HG03196 (cell line): ENCODE results near the gene NXF1.
"Not testable (repeated sequence)": the region's sequence is repeated elsewhere in the genome, so short reads cannot be mapped to it uniquely, and the experiment has no call there.

Experiments
- ATAC-seq: cut with Tn5 transposase; IDR thresholded peaks from one replicate; pipeline ENCODE4 v1.9.1; 2021; ENCODE audit not compliant: unreplicated experiment

The NXF1 gene

DNA sequence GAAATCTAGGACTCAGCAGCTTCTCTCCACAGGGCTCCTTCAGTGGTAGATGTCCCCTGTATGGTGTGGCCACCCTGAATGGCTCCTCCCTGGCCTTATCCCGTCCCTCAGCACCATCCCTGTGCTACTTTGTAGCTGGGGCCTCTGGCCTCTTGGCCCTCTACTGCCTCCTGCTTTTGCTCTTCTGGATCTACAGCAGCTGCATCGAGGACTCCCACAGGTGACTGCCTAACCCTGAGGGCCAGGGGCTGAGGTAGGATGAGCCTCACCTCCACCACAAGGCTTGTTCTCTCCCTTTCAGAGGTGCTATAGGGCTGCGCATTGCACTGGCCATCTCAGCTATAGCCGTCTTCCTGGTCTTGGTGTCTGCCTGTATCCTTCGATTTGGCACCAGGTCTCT is 16.2 kb downstream of the NXF1 start:
- ATAC-seq = no peak

- ATAC-seq = peak; percentile 66
These were observed 18.1 kb downstream of the NXF1 start, which contains the start of gene TMEM179B for GRCh38 chr11:62787005-62787759. TMEM179B (plus strand) TSS chr11:62787402; CDS start chr11:62787432, 30 bp downstream.

DNA sequence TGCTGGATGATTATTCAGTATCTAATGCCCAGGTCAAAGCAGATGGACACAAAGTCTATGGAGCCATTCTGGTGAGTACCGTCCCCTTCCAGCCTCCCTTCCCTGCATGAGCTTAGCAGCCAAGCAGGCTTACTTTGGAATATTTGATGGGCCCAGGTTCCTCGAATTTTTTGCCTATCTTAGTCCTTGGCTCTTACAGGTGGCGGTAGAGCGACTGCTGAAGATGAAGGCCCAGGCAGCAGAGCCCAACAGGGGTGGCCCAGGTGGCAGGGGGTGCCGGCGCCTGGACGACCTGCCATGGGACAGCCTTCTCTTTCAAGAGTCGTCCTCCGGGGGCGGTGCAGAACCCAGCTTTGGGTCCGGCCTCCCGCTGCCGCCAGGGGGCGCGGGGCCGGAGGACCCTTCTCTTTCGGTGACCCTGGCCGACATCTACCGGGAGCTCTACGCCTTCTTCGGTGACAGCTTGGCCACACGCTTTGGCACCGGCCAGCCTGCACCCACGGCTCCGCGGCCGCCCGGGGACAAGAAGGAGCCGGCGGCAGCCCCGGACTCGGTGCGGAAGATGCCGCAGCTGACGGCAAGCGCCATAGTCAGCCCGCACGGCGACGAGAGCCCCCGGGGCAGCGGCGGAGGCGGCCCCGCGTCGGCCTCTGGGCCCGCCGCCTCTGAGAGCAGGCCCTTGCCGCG is 18.8 kb downstream of the NXF1 start:
- ATAC-seq = peak; percentile 55

- ATAC-seq = no peak
These were observed 22.5 kb downstream of the NXF1 start for GRCh38 chr11:62782753-62783152.

DNA sequence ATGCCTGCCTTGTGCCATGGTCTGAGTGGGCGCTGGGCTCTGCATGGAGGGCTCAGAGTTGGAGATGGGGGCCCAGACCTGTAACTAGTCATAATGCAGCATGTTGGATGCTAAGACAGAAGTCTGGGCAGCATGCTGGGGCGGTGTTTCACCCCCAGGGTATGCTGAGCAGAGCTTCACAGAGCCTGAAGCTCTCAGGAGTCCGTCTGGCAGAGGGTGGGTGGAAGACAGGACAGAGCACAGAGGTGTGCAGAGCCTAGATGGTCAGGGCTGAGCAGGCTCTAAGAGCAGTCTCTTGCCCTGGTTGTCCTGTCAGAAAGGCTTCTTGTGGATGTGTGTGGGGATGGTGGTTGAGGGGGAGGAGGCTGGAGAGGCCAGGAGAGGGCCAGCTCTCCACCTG is 26.8 kb downstream of the NXF1 start:
- ATAC-seq = no peak

- no peak for ATAC-seq
These were observed 27.9 kb downstream of the NXF1 start for GRCh38 chr11:62777389-62777788.

DNA sequence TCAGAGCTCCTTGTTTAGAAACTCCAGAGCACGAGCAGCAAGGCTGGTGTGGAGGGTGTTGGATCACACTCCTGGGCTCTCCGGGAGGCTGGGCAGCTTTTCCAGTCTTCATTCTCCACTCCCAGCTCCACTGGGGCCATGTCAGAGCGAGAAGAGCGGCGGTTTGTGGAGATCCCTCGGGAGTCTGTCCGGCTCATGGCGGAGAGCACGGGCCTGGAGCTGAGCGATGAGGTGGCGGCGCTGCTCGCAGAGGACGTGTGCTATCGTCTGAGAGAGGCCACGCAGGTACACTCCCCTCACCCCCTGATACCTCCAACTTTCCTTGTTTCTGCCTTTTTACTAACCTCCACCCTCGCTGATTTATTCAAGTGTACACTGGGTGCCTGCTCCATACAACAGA is 29.6 kb downstream of the NXF1 start:
- no peak for ATAC-seq

DNA sequence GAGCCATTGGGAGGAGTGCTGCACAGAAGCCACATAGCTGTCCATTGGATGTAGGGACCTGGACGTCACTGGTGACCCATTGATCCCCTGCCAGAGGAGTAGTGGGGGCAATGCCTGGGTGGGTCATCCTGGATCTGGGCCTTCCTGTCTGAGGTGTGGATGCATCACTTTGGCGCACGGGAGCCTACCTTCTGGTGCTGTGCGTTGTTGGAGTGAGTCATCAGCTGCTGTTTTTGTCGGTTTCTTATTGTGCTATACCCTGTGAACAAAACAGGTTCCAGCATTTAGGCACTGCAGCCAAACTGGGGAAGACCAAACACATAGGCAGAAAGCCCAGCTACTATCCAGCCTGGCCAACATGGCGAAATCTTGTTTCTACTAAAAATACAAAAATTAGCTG is 30.8 kb downstream of the NXF1 start:
- ATAC-seq = no peak

DNA sequence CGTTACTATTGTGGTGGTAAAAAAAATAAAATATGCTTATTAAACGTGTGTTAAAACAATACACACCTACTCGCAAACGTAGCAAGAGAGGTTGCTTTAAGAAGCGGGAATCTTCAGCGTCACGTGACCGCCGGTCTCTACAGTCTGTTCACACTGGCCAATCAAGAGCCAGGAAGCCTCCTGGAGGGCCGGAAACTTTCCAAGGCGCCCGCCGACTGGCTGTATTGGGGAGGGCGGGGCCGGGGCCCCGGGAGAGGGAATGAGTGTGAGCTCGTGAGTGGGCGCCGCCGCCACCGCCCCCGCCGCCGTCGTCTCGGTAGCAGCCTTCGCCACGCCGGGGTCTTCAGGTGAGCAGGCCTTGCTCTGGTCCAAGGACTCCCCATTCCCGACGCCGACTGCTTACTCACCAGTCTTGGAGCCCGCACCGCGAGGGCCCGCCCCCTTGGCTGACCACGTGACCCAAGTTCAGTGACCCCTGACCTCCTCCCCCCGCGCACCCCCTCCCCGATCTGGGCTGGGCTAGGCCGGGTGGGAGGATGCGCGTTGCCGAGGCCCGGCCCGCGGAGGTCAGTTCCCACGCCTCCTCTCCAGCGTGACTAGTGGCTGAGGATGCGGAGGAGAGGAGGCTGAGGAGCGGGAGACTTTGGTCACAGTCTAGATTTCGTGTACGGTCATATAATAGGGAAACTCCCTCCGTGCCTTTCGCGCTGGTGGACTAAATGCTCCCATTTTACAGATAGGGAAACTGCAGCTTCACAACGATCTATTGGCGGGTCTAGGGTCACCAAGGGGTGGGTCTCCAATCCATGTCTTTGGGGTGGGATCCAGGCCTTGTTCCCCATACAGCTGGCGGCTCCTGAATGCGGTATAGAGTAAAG is 33.9 kb downstream of the NXF1 start, which contains the start of gene TAF6L:
Gene TAF6L, plus strand, starts transcription at position 253 of the 878 bp plus-strand sequence. CDS start 4,388 bp downstream, outside the sequence.
- peak; percentile 70 for ATAC-seq

GRCh38 chr11:62770778-62771143 is 34.5 kb downstream of the NXF1 start:
- peak; percentile 6 for ATAC-seq

GRCh38 chr11:62760867-62761227 is 44.4 kb downstream of the NXF1 start:
- ATAC-seq = not testable (repeated sequence)

DNA sequence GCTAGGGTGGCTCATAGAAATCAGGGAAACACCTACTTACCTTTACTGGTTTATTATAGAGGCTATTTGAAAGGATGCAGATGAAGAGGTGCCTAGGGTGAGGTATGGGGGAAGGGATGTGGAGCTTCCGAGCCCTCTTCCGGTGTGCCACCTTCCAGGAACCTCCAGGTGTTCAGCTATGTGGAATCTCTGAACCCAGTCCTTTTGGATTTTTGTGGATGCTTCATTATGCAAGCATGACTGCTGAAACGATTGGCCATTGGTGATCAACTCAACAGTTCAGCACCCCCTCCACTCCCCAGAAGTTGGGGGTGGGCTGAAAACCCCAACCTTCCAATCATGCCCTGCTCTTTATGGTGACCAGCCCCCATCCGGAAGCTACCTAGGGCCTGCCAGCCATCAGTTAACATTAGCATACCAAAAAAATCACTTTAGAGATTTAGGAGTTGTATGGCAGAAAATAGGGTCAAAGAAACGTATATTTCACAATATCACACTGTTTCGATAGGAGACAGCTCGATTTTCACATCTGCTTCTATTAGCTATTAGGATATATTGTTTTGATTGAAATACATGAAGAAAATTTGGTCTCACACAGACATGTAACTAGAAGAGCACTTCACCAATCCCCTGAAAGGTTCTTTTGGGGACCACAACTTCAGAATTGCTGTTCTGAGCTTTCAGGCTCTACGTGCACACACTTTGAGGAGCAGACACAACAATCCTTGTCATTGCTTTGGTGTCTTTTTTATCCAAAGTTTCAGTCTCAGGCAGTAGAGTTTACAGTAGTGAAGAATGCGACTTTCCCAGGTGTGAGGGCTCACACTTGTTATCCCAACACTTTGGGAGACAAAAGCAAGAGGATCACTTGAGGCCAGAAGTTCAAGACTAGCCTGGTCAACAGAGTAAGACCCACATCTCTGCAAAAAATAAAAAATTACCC is 47.1 kb downstream of the NXF1 start:
- no peak for ATAC-seq

- no peak for ATAC-seq
These were observed 50.1 kb downstream of the NXF1 start for GRCh38 chr11:62755086-62755615.

DNA sequence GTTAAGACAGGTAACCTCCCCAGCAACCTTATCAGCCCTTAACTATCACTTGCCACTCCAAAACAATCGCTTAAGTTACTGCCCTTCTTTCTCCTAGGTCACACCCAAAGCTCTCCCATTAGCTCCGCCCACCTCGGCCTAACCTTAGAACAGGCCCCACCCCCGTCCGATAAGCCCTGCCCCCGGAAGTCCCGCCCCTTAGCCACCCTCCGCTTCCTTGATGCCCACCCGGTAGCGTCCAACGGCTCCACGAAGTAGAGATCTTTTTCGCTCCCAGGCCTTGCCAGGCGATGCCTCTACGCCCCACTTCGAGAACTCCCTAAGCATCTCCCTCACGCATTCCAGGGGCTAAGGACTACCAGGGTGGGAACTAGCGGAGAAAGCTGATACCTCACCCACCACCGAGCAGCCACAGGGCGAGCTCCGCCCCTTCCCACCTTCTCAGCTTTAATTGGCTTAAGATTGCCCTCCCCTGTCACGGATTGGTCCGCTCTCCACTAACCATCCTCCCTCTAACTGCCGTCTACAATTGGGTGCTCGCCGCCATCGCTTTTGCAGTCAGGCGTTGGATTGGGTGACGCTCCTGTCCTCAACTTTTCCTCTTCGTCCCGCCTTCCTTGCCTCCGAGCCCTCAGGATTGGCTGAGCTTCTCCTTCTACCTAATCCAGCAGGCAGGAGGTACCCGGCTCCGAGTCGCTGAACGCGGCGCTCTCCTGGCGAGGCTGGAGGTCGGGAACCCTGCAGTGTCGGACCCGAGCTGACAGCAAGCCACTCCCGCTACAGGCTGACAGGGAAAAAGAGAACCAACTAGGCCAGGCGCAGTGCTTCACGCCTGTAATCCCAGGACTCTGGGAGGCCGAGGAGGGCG is 51.3 kb downstream of the NXF1 start, which contains the start of gene ZBTB3:
Gene ZBTB3, minus strand, starts transcription at position 425 of the 868 bp plus-strand sequence. CDS start 496 bp downstream, outside the sequence.
- ATAC-seq = peak; percentile 92

- peak; percentile 1 for ATAC-seq
These were observed 52.1 kb downstream of the NXF1 start for GRCh38 chr11:62752994-62753735.

- no peak for ATAC-seq
These were observed 53.0 kb downstream of the NXF1 start for GRCh38 chr11:62752177-62752785.

DNA sequence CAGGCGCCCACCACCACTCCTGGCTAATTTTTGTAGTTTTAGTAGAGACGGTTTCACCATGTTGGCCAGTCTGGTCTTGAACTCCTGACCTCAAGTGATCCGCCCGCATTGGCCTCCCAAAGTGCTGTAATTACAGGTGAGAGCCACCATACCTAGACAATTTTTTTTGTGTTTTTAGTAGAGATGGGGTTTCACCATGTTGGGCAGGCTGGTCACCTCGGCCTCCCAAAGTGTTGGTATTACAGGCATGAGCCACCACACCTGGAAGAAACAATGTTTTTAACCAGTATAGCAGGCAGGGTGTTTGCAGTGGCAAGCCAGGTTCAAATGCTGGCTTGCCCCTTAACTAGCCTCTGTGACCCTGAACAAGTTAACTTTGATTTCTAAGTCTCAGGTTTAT is 55.3 kb downstream of the NXF1 start:
- not testable (repeated sequence) for ATAC-seq
